Lung microvascular endothelial cell (primary cell): ENCODE measurements around the gene CDC42BPG. TPM values are rescaled to one million over a fixed set of nuclear protein-coding genes. Genes with fewer than 3 reads are reported as not detected.

ENCODE experiments used
- total RNA-seq: library from RNA; depleted of rRNA; stranded (reverse); fragments of >200 nt; gene quantifications from 2 replicates; pipeline ENCODE4 v1.2.1, GENCODE V29; 2014

Gene CDC42BPG
- total RNA-seq, 1 donor from 2014 or later, result 0.79 TPM

Other genes starting within 250 kb of the CDC42BPG start
- gene NRXN2, start 121.5 kb downstream of the CDC42BPG start, total RNA-seq, result under 0.01 TPM in 1 of 2 replicates, not detected in the other
- 1.3 and 4.4 TPM in 2 replicates for gene RASGRP2, start 100.5 kb downstream of the CDC42BPG start, total RNA-seq
- gene PYGM, start 84.7 kb downstream of the CDC42BPG start, total RNA-seq, result under 0.01 and 0.20 TPM in 2 replicates
- gene SF1, start 66.1 kb downstream of the CDC42BPG start, total RNA-seq, result 43.6 and 63.7 TPM in 2 replicates
- gene MAP4K2, start 41.4 kb downstream of the CDC42BPG start, total RNA-seq, result 34.9 and 51.0 TPM in 2 replicates
- gene MEN1, start 34.1 kb downstream of the CDC42BPG start, total RNA-seq, result 10.5 and 12.5 TPM in 2 replicates
- gene EHD1, start 34.0 kb upstream of the CDC42BPG start, total RNA-seq, result 27.6 and 33.6 TPM in 2 replicates
- 7.6 and 12.1 TPM in 2 replicates for gene ATG2A, start 72.6 kb upstream of the CDC42BPG start, total RNA-seq
- 5.0 and 11.5 TPM in 2 replicates for gene PPP2R5B, start 80.0 kb upstream of the CDC42BPG start, total RNA-seq
- not detected in 2 replicates for gene GPHA2, start 91.2 kb upstream of the CDC42BPG start, total RNA-seq
- not detected in 2 replicates for gene MAJIN, start 127.5 kb upstream of the CDC42BPG start, total RNA-seq
- gene BATF2, start 152.3 kb upstream of the CDC42BPG start, total RNA-seq, result 0.20 and 0.44 TPM in 2 replicates
- gene ARL2, start 169.5 kb upstream of the CDC42BPG start, total RNA-seq, result 95.2 and 145 TPM in 2 replicates
- 6.8 and 10.7 TPM in 2 replicates for gene SNX15, start 182.8 kb upstream of the CDC42BPG start, total RNA-seq
- 6.8 and 7.5 TPM in 2 replicates for gene SAC3D1, start 196.6 kb upstream of the CDC42BPG start, total RNA-seq
- 9.8 and 12.3 TPM in 2 replicates for gene NAALADL1, start 213.9 kb upstream of the CDC42BPG start, total RNA-seq
- 2.0 and 3.9 TPM in 2 replicates for gene CDCA5, start 239.4 kb upstream of the CDC42BPG start, total RNA-seq
- gene ZFPL1, start 239.6 kb upstream of the CDC42BPG start, total RNA-seq, result 20.5 and 24.0 TPM in 2 replicates